Astrocyte of the spinal cord (primary cell): ENCODE results near the gene NOLC1.

ENCODE experiments used
- DNase-seq: peaks from one replicate; pipeline ENCODE4 v3.0.0; 2011; ENCODE audit warnings: low read depth, low spot score
- H3K4me3 ChIP-seq: 2 replicates; pipeline ENCODE4 v1.5.1; 2011; ENCODE audit warnings: low read depth, mild to moderate bottlenecking, low read length, moderate library complexity
- CTCF ChIP-seq: IDR thresholded peaks from 2 replicates; pipeline ENCODE4 v1.5.1; 2012; ENCODE audit warnings: low read depth, mild to moderate bottlenecking, low read length, inconsistent platforms
- in situ Hi-C: cut with HindIII; loops from 2 replicates; pipeline ENCODE4 v1.10.0; 2017; ENCODE audit warnings: low sequenced_read_pairs

The NOLC1 gene

GRCh38 chr10:102135956-102136526 lies 16.1 kb upstream of the NOLC1 start:
- TF ChIP-seq CTCF, result no peak
- DNase-seq, result no peak
- in situ Hi-C loops, result no loop called here
- no peak overlapping the region for H3K4me3 ChIP-seq

- in situ Hi-C loops, result no loop called here
- no peak for DNase-seq
- H3K4me3 ChIP-seq, result no peak overlapping the region
- no peak for TF ChIP-seq CTCF
Observed at GRCh38 chr10:102139281-102140110, 12.7 kb upstream of the NOLC1 start.

GRCh38 chr10:102140218-102140617 lies 12.0 kb upstream of the NOLC1 start:
- TF ChIP-seq CTCF, result no peak
- H3K4me3 ChIP-seq, result no peak overlapping the region
- in situ Hi-C loops, result no loop called here
- no peak for DNase-seq

GRCh38 chr10:102140913-102141540 lies 11.2 kb upstream of the NOLC1 start:
- DNase-seq, result no peak
- TF ChIP-seq CTCF, result no peak
- H3K4me3 ChIP-seq, result no peak overlapping the region
- in situ Hi-C loops, result no loop called here

GRCh38 chr10:102141583-102142107 lies 10.5 kb upstream of the NOLC1 start:
- H3K4me3 ChIP-seq, result no peak overlapping the region
- DNase-seq, result no peak
- in situ Hi-C loops, result no loop called here
- TF ChIP-seq CTCF, result no peak

DNA sequence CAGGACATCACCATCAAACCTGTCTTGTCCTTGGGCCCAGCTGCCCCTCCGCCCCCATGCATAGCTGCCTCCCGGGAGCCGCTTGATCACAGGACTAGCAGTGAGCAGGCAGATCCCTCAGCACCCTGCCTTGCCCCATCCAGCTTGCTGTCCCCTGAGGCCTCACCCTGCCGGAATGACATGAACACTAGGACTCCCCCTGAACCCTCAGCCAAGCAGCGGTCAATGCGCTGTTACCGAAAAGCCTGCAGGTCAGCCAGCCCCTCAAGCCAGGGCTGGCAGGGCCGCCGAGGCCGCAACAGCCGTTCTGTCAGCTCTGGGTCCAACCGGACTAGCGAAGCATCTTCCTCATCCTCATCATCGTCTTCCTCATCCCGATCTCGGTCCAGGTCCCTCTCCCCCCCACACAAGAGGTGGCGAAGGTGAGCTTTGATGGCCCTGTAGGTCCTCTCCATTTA lies 5.2 kb upstream of the NOLC1 start:
- H3K4me3 ChIP-seq, result no peak overlapping the region
- DNase-seq, result no peak
- TF ChIP-seq CTCF, result no peak
- in situ Hi-C loops, result no loop called here
